NCI-H524 treated with DMSO at 0.1 percent for 48 hours (cell line): ENCODE measurements around the gene AARS2.

Experiments
- DNase-seq: peaks from one replicate; lab custom pipeline; 2025; lab: John Stamatoyannopoulos, UW

The AARS2 gene

GRCh38 chr6:44275749-44276648, 37.1 kb downstream of the AARS2 start:
- DNase-seq, result no peak

GRCh38 chr6:44275271-44275748, 37.8 kb downstream of the AARS2 start:
- no peak for DNase-seq

- no peak for DNase-seq
These were observed 39.5 kb downstream of the AARS2 start for GRCh38 chr6:44273617-44274016.

GRCh38 chr6:44272999-44273566, 40.1 kb downstream of the AARS2 start:
- DNase-seq, result no peak

- DNase-seq, result no peak
These were observed 40.6 kb downstream of the AARS2 start for GRCh38 chr6:44272529-44272928.

GRCh38 chr6:44271914-44272313, 41.2 kb downstream of the AARS2 start:
- DNase-seq, result no peak

- no peak for DNase-seq
These were observed 41.8 kb downstream of the AARS2 start for GRCh38 chr6:44271406-44271723.

GRCh38 chr6:44270526-44271405, 42.4 kb downstream of the AARS2 start:
- no peak for DNase-seq

- no peak for DNase-seq
These were observed 43.1 kb downstream of the AARS2 start, which contains the start of gene TMEM151B for GRCh38 chr6:44269921-44270525. TMEM151B (plus strand) TSS chr6:44270450; CDS start chr6:44270743, 293 bp downstream.

GRCh38 chr6:44269178-44269920, 43.8 kb downstream of the AARS2 start:
- DNase-seq, result no peak

GRCh38 chr6:44268095-44268628, 45.0 kb downstream of the AARS2 start:
- no peak for DNase-seq

GRCh38 chr6:44267252-44267651, 45.9 kb downstream of the AARS2 start:
- DNase-seq, result no peak

GRCh38 chr6:44266347-44266746, 46.8 kb downstream of the AARS2 start:
- no peak for DNase-seq

GRCh38 chr6:44265722-44266233, 47.4 kb downstream of the AARS2 start:
- no peak for DNase-seq

GRCh38 chr6:44265007-44265721, 48.0 kb downstream of the AARS2 start, which contains the start of gene NFKBIE:
NFKBIE (minus strand) TSS chr6:44265551; CDS start chr6:44265346, 205 bp downstream.
- DNase-seq, result no peak

- DNase-seq, result no peak
These were observed 48.8 kb downstream of the AARS2 start for GRCh38 chr6:44264154-44265006.

- no peak for DNase-seq
These were observed 49.6 kb downstream of the AARS2 start for GRCh38 chr6:44263354-44264100.
